ENCODE results near the gene RASA3. TPM values are rescaled to one million over a fixed set of nuclear protein-coding genes. Genes with fewer than 3 reads are reported as not detected.
"Not testable (repeated sequence)": the region's sequence is repeated elsewhere in the genome, so short reads cannot be mapped to it uniquely, and the experiment has no call there.

The RASA3 gene
- total and polyA plus RNA-seq, 7 donors: 4.2 to 22.4 (median 16.9) TPM

DNA sequence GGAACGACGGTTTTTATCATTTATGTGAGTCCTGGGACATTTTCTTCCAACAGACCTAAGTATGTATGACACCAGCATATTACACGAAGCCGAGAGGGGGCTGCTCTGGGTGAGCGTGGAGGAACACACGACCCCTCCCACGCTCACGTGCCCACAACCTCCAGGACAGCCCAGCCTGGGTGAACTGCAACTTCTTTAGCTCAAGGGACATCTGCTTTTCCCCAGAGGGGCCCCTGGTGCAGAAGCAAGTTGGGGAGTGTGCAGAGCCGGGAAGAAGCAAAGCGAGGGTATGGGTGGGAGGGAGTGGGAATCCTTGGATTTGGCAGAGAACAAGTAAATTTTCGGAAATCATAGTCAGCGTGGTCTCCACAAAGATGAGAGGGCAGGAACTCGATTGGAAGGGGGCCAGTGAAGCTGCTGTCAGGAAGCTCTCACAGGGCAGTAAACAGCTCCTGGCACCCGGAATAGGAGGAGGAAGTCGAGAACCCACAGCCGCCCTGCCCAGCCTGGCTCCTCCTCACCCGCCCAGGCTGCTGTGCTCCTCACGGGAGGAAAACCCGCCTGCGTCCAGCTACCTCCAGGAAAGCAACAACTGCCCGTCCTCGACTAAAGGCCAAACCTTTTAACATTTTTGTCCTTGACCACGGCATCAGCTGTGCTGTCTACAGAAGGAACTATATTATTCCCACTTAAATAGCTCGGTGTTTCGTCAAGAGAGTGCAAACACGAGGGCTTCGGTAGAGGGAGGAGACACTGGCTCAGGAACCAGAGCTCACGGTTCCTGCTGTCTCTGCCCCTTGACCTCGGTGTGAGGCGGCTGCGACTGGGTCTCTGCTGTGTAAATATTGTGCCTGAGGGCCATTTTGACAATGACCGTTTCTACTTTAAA is 29.5 kb upstream of the RASA3 start:
- TF ChIP-seq POLR2AphosphoS5 (IDR thresholded peaks at IDR 0.05) (peak in 1 of 4 donors; percentile 32), EP300 (IDR thresholded peaks at IDR 0.05) (no peak)
- DNase-seq: no peak
- no peak overlapping the region for H3K27ac ChIP-seq
- intact Hi-C loops (cut with DNase I): no loop called here
- H3K4me1 ChIP-seq: peaks cover 0 to 27% (median 23%) of the 10 kb centered on the region in 4 donors
- H3K36me3 ChIP-seq: no peaks in the 10 kb centered on the region
- 16 to 18% methylated on average over 32 of the region's 32 CpGs for WGBS, 2 donors
- peak overlapping the region in 1 of 4 donors; percentile 12 for H3K4me3 ChIP-seq
- H3K27me3 ChIP-seq: peaks cover 0 to 16% (median 6%) of the 10 kb centered on the region in 3 donors
- H3K9me3 ChIP-seq: no peaks in the 10 kb centered on the region

DNA sequence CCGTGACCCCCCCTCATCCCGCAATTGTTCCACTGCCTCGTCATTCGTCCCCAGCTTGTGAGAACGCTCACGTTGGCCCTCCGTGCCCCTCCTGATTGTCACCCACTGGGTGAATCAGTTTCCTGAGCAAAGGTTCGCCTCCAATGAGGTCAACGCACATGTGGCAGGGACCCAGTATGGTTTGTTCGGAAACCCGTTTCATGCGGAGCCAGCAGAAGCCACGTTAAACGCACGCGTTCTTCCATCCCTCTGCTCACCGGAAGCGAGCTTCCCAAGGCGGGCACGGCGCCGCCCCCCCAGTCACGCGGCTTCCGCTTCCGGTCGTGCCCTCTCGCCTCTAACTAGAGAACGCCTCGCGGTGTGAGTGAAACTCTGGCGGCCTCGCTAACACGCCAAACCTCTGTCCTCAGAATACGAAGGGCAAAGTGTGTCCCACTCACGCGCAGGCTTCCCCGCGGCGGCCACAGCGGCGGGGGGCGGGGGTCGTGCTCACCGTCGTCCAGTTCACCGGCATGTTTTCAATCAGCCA is 28.7 kb upstream of the RASA3 start:
- no peaks in the 10 kb centered on the region for H3K36me3 ChIP-seq
- no peak for DNase-seq
- intact Hi-C loops (cut with DNase I): no loop called here
- no peaks in the 10 kb centered on the region for H3K9me3 ChIP-seq
- peaks cover 0 to 16% (median 6%) of the 10 kb centered on the region in 3 donors for H3K27me3 ChIP-seq
- TF ChIP-seq CTCF (IDR thresholded peaks at IDR 0.05): no peak
- TF ChIP-seq POLR2A (IDR thresholded peaks at IDR 0.05): no peak
- TF ChIP-seq POLR2AphosphoS5 (IDR thresholded peaks at IDR 0.05): no peak
- TF ChIP-seq EP300 (IDR thresholded peaks at IDR 0.05): no peak
- H3K4me1 ChIP-seq: peaks cover 0 to 19% (median 16%) of the 10 kb centered on the region in 4 donors
- H3K27ac ChIP-seq: no peak overlapping the region
- H3K4me3 ChIP-seq: no peak overlapping the region
- WGBS, 2 donors: 96 to 97% methylated on average over 47 of the region's 47 CpGs

DNA sequence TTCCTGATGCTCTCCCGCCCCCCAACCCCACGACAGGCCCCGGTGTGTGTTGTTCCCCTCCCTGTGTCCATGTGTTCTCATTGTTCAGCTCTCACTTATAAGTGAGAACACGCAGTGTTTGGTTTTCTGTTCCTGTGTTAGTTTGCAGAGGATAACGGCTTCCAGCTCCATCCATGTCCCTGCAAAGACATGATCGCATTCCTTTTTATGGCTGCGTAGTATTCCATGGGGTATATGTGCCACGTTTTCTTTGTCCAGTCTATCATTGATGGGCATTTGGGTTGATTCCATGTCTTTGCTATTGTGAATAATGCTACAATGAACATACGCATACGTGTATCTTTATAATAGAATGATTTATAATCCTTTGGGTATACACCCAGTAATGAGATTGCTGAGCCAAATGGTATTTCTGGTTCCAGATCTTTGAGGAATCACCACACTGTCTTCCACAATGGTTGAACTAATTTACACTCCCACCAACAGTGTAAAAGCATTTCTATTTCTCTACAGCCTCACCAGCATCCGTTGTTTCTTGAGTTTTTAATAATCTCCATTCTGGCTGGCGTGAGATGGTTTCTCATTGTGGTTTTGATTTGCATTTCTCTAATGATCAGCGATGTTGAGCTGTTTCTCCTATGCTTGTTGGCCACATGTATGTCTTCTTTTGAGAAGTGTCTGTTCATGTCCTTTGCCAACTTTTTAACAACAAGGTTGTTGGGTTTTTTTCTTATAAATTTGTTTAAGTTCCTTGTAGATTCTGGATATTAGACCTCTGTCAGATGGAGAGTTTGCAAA is 26.6 kb upstream of the RASA3 start:
- Histone ChIP-seq H3K27me3 (peaks cover 0 to 16% (median 6%) of the 10 kb centered on the region in 3 donors), H3K4me1 (peaks cover 0 to 12% (median 11%) of the 10 kb centered on the region in 4 donors)
- H3K27ac ChIP-seq; H3K9me3 ChIP-seq; H3K36me3 ChIP-seq; intact Hi-C loops (cut with DNase I); H3K4me3 ChIP-seq; DNase-seq: not testable (repeated sequence)
- 80 to 94% methylated on average over 13 of the region's 13 CpGs for WGBS, 2 donors

DNA sequence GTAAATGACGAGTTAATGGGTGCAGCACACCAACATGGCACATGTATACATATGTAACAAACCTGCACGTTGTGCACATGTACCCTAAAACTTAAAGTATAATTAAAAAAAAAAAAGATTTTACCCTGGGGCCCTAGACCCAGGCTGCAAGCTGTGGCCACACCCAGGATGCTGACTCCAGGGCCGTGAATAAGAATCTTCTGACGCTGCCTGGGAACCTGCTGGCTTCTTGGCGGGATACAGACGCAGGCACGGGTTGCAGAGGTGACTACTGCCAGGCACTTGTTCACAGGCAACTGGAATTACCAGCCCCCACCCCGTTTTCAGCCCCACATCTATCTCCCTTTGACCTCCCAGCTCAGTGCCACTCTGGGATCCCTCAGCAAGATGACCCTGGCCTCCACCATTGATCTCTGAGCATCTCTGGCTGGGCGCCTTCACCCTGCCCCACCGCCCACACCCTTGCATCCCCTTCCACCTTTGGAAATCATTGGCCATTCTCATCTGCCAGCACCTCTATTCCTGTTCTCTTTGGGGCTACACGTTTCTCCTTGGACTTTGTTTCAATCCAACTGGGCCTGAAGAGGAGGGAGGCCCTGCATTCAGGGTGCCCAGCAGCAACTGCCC is 25.6 kb upstream of the RASA3 start:
- WGBS, 2 donors: 69 to 80% methylated on average over 11 of the region's 11 CpGs
- H3K27me3 ChIP-seq: peaks cover 0 to 16% (median 6%) of the 10 kb centered on the region in 3 donors
- no peak overlapping the region for H3K27ac ChIP-seq
- no peak for DNase-seq
- TF ChIP-seq EP300 (IDR thresholded peaks at IDR 0.05): no peak
- TF ChIP-seq POLR2AphosphoS5 (IDR thresholded peaks at IDR 0.05): no peak
- no peak for TF ChIP-seq POLR2A (IDR thresholded peaks at IDR 0.05)
- no peak for TF ChIP-seq CTCF (IDR thresholded peaks at IDR 0.05)
- H3K4me1 ChIP-seq: peaks cover 0 to 12% (median 11%) of the 10 kb centered on the region in 4 donors
- H3K36me3 ChIP-seq: no peaks in the 10 kb centered on the region
- no peaks in the 10 kb centered on the region for H3K9me3 ChIP-seq
- H3K4me3 ChIP-seq: no peak overlapping the region
- intact Hi-C loops (cut with DNase I): no loop called here

DNA sequence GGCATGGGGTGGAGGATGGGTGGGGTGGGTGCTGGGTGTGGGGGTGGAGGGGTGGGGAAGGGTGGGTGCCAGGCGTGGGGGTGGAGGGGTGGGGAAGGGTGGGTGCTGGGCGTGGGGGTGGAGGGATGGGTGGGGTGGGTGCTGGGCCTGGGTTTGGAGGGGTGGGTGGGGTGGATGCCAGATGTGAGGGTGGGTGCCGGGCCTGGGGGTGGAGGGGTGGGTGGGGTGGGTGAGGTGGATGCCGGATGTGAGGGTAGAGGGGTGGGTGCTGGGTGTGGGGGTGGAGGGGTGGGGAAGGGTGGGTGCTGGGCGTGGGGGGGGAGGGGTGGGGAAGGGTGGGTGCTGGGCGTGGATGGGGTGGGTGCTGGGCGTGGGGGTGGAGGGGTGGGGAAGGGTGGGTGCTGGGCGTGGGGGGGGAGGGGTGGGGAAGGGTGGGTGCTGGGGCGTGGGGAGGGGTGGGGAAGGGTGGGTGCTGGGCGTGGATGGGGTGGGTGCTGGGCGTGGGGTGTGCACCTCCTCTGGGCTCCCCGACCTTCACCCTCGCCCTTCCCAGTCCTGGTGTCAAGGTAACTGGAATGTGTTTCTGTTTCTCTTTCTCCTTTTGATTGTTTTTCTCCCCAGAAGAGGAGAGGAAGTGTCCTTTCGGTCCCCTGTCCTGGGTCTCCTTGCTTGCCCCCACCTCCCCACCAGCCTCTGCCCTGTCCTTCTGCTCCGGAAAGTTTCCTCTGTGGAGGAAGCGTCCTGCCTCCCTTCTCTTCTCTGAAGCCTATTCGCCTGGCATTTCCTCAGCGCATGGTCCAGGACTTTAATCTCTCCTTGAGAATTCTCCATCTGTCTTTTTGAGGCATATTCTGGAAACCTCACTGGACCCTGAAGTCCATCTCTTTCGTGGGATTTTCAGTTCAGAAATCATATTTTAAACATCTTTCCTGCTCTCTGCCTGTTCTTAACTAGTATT is 23.8 kb upstream of the RASA3 start:
- H3K4me3 ChIP-seq: no peak overlapping the region
- no peaks in the 10 kb centered on the region for H3K4me1 ChIP-seq
- intact Hi-C loops (cut with DNase I): no loop called here
- H3K27ac ChIP-seq: no peak overlapping the region
- H3K36me3 ChIP-seq: no peaks in the 10 kb centered on the region
- no peaks in the 10 kb centered on the region for H3K9me3 ChIP-seq
- no peak for DNase-seq
- 20 to 46% methylated on average over 18 to 19 of the region's 19 CpGs for WGBS, 2 donors
- H3K27me3 ChIP-seq: peaks cover 0 to 4% (median 0%) of the 10 kb centered on the region in 3 donors
- TF ChIP-seq POLR2A (IDR thresholded peaks at IDR 0.05) (no peak), CTCF (IDR thresholded peaks at IDR 0.05) (no peak), POLR2AphosphoS5 (IDR thresholded peaks at IDR 0.05) (no peak), EP300 (IDR thresholded peaks at IDR 0.05) (no peak)

Data from sigmoid colon (tissue), 7 donors.